GM12873 (cell line): ENCODE results near the gene CALML6.

Experiments
- TF ChIP-seq, protein P1 (sequence below): IDR thresholded peaks from 2 replicates; pipeline ENCODE4 v1.5.1; 2012; ENCODE audit warnings: low read depth, mild to moderate bottlenecking, moderate library complexity, low read length, control low read depth; ENCODE audit not compliant: insufficient read depth; ENCODE audit errors: missing control alignments

CALML6 gene

GRCh38 chr1:1876335-1876930 lies 38.6 kb upstream of the CALML6 start:
- TF ChIP-seq, protein P1, sequence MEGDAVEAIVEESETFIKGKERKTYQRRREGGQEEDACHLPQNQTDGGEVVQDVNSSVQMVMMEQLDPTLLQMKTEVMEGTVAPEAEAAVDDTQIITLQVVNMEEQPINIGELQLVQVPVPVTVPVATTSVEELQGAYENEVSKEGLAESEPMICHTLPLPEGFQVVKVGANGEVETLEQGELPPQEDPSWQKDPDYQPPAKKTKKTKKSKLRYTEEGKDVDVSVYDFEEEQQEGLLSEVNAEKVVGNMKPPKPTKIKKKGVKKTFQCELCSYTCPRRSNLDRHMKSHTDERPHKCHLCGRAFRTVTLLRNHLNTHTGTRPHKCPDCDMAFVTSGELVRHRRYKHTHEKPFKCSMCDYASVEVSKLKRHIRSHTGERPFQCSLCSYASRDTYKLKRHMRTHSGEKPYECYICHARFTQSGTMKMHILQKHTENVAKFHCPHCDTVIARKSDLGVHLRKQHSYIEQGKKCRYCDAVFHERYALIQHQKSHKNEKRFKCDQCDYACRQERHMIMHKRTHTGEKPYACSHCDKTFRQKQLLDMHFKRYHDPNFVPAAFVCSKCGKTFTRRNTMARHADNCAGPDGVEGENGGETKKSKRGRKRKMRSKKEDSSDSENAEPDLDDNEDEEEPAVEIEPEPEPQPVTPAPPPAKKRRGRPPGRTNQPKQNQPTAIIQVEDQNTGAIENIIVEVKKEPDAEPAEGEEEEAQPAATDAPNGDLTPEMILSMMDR, result no peak

- TF ChIP-seq, protein P1, result no peak
These were observed 37.1 kb upstream of the CALML6 start for GRCh38 chr1:1877865-1878436.

GRCh38 chr1:1879942-1880341 lies 35.1 kb upstream of the CALML6 start:
- TF ChIP-seq, protein P1, result no peak

DNA sequence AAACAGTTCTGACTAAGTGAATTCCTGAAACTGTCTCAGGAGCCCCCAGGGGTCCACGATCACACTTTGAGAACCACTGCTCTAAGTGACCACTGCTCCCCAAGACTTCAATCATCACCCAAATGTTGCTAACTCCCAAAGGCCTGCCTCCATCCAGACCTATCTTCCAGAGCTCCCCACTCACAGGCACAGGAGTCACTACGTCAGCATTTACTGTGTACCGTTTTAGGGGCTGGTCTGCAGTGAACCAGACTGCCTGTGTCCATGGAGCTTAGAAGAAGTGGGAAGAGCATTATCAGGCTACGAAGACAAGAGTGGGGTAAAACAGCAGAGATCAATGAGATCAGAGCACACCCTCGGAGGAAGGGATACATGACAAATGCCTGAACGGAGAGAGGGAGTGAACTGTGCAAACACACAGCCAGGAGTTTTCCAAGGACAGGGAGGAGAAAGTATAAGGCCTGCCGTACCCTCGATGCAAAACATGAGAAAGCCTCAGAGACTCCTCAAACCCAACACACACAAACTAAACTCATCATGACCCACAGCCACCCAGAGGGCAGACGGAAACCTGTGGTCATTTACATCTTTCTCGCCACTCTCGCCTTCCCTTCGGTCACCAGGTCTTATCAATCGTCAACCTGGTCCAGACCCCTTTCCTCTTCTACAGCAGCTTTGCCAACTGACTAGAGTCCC lies 34.3 kb upstream of the CALML6 start:
- TF ChIP-seq, protein P1, result no peak

DNA sequence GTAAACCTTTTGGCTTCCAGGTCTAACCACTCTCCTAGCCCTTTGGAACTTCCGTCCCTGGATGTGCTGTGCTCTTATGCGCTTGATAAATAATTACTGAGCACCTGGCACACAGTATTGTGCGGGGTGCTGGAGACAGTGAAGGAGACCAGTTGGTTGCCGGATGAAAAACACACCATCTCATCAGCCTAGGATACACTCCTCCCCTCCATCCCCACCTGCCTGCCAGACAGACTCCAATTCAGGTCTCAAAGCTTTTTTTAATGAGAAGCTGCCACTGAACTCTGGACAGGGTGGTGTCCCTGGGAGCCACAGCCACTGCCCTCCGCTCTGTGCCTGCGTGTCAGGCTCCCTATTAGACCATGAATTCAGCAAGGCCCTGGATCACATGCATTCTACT lies 33.3 kb upstream of the CALML6 start:
- TF ChIP-seq, protein P1, result no peak

- TF ChIP-seq, protein P1, result no peak
These were observed 31.8 kb upstream of the CALML6 start for GRCh38 chr1:1883092-1883873.
